HS-27A (cell line): ENCODE measurements around the gene TMPRSS9.

Experiments
- DNase-seq: peaks from one replicate; pipeline ENCODE4 v3.0.0-alpha.2; 2012; ENCODE audit warnings: low read depth, missing footprints

TMPRSS9 gene

DNA sequence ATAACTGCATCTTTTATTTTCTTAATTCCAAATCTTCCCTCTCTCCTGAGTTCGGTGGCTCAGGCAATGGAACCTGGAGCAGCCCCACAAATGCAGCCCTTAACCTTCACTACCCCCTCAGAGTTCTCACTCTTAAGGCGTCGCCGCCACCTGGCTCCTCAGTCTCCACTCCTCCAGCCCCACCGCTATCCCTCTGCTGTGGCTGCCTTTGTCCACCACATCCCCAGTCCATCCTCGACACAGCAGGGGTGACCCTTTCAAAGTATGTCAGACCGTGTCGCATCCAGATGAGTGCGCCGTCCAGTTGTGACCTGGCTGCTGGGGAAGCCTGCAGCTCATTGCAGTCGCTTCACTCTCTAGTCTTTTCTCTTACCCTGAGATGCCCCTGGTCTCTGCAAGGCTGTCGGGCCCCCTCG lies 30.6 kb upstream of the TMPRSS9 start:
- no peak for DNase-seq

GRCh38 chr19:2330255-2330631 lies 29.8 kb upstream of the TMPRSS9 start:
- no peak for DNase-seq

DNA sequence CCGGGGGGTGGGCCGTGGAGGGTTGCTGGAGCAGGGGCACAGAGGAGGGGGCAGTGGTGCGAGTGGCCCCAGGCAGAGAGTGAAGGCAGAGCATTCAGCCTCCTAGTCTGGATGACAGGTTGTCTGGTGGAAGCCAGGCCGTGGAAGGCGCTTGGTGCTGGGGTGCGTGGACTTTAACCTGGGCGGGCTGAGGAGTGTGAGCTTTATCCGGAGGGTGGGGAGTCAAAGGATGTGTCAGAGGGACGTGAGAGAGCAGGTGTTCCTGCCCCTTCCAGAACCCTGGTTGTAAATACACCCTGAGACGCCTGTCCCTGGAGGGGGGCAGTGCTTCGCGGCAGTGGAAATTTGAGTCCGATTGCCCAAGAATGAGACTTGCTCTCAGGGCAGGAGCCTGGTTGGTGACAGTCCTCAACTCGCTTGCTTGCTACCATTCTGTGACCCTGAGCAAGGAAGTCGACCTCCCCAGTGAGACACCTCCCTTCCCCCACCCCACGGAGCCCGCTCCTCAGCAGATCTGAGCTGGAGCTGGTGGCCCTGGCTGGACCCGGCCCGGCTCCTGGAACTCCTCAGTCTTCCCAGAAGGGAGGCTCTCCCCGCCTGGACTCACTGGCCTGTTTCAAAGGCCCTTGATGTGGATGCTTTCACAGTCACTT lies 29.3 kb upstream of the TMPRSS9 start:
- no peak for DNase-seq

DNA sequence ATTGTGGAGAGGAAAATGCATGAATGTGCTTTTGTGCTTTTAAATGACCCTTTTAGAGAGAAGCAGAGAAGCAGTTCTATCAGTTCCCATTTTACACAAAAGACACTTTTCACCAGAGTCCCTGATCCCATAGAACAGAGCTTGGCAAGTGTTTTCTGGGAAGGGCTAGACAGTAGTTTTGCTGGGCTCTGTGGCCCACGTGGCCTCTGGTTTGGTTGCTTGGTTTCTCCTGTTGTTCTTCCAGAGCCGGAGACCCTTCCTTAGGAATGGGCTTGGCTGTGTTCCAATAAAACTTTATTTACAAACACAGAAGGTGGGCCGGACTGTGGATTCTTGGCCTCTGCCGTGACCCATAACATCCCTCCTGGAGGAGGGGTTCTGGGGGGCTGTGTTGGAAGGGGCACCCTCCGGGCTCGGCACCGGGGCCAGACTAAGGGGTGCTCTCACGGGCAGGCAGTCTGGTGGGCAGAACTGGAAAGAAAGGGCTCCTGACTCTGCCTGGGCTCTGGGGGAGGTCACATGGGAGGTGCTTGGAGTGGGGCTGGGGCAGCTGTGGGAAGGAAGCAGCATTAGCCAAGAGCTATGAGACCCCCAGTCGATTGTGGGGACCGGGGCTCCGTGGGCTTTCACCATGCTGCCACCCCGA lies 28.3 kb upstream of the TMPRSS9 start:
- no peak for DNase-seq

GRCh38 chr19:2332341-2333026 lies 27.6 kb upstream of the TMPRSS9 start:
- no peak for DNase-seq

DNA sequence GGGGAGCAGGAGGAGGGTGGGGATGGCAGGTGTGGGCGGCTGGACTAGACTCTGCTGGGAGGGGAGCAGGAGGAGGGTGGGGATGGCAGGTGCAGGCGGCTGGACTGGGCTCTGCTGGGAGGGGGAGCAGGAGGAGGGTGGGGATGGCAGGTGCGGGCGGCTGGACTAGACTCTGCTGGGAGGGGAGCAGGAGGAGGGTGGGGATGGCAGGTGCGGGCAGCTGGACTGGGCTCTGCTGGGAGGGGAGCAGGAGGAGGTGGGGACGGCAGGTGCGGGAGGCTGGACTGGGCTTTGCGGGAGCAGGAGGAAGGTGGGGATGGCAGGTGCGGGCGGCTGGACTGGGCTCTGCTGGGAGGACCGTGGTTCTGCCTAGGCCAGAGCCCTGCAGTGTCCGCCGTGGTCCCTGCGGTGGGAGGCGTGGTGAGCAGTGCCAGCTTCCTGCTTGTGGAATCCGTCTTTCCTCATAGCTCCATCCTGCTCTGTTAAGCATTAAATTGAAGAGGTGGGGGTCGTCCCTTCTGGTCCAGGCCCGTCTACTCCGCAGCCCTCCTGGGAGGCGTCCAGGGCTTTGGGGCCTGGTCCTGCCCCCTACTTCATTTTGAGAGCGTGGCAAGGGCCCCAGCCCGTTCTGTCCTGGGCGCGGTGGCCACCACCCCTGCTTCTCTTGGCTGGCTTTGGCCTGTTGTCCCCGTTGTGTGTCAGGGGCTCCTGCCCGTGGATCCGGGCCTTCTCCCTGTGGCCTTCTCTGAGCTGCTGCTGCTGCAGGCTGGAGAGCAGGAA lies 26.8 kb upstream of the TMPRSS9 start:
- no peak for DNase-seq

DNA sequence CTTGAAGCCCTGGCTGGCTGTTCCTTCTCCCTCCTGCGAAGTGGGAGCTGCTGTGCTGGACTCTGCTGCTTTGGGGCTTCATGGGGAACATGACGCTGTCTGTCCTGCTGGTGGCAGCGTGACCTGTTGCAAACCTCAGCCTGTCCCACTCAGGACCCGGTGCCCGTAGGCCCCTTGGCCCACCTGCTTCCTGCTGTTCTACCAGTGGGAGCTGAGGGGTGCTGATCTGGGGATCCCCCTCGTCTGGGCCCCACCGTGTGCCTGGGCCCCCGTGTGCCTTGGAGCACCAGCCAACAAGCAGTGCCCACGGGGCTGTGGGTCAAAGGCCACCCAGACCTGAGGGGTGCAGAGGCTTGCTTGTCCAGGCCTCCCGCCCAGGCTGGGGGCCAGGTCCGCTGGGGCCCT lies 26.3 kb upstream of the TMPRSS9 start:
- no peak for DNase-seq

DNA sequence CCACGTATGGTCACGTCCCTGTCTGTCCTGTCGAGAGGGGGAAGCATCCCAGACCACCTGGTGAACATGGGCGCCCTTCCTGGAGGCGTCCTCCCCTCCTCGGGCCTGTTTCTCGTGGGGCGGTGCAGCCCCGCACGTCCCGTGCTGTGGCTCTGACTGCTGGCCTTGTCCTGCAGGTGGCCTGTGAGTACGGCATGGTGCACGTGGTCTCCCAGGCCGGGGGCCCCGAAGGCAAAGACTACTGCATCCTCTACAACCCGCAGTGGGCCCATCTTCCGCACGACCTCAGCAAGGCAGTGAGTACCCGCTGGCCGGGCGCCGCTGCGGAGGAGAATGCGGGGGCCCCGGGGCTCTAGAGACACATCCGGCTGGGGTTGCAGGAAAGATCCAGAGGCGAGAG lies 25.6 kb upstream of the TMPRSS9 start:
- DNase-seq, result no peak

DNA sequence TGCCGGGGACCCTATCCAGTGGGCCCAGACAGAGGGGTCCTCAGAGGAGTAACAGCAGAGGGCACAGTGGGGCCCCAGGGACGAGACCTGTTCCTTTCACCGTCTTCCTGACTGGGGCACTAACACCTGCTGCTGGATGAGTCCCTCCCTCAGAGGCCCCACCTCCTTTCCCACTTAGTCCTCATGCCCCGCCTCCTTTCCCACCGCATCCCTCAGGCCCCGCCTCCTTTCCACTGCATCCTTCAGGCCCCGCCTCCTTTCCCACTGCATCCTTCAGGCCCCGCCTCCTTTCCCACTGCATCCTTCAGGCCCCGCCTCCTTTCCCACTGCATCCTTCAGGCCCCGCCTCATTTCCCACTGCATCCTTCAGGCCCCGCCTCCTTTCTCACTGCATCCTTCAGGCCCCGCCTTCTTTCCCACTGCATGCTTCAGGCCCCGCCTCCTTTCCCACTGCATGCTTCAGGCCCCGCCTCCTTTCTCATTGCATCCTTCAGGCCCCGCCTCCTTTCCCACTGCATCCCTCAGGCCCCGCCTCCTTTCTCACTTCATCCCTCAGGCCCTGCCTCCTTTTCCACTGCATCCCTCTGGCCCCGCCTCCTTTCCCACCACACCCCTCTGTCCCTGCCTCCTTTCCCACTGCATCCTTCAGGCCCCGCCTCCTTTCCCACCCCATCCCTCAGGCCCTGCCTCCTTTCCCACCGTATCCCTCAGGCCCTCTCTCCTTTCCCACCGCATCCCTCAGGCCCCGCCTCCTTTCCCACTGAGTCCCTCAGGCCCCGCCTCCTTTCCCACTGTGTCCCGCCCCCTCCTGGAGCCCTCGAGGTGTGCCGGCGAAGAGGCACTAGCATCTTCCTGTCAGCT lies 24.8 kb upstream of the TMPRSS9 start:
- DNase-seq, result no peak

GRCh38 chr19:2335848-2336247 lies 24.2 kb upstream of the TMPRSS9 start:
- DNase-seq, result no peak

DNA sequence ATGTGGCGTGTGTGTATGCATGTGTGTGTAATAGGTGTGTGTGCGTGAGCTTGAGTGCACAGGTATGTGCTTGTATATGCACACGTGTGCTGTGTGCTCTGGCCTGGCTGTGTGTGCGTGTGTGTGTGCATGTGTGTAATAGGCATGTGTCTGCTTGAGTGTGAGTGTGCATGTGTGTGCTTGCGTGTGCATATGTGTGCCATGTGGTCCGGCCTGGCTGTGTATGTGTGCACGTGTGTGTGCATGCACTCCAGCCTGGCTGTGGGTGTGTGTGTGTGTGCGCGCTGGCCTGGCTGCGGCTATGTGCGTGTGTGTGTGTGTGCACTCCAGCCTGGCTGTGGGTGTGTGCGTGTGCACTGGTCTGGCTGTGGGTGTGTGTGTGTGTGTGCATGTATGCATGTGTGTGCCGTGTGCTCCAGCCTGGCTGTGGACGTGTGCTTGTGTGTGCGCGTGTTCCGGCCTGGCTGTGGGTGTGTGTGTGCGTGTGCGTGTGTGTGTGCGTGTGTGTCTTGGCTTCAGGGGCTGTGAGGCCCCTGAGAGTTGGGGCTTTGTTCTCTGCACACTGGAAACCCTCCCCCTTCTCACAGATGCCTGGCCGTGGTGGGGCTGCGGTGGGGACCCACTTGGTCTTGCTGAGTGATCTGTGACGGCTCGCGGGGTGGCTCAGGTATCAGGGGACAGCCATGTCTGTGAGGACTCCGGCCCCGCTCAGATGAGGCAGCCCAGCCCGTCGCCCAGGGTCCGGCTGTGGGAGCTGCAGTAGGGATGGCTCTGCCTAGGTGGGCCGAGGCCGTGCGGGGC lies 23.3 kb upstream of the TMPRSS9 start:
- no peak for DNase-seq

DNA sequence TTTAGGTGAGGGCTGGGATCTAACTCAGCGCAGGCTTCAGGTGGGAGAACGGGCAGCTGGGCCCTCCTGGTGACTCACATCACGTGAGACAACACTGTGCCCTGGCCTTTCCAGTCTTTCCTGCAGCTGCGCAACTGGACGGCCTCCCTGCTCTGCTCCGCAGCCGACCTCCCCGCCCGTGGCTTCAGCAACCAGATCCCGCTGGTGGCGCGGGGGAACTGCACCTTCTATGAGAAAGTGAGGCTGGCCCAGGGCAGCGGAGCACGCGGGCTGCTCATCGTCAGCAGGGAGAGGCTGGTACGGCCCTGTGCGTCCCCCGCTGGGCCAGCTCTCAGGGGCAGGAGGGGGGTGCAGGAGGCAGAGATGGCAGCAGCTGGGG lies 22.7 kb upstream of the TMPRSS9 start:
- no peak for DNase-seq

- DNase-seq, result no peak
These were observed 21.9 kb upstream of the TMPRSS9 start for GRCh38 chr19:2338055-2338615.

- no peak for DNase-seq
These were observed 21.1 kb upstream of the TMPRSS9 start for GRCh38 chr19:2338751-2339643.

- DNase-seq, result no peak
These were observed 20.3 kb upstream of the TMPRSS9 start for GRCh38 chr19:2339644-2340310.

DNA sequence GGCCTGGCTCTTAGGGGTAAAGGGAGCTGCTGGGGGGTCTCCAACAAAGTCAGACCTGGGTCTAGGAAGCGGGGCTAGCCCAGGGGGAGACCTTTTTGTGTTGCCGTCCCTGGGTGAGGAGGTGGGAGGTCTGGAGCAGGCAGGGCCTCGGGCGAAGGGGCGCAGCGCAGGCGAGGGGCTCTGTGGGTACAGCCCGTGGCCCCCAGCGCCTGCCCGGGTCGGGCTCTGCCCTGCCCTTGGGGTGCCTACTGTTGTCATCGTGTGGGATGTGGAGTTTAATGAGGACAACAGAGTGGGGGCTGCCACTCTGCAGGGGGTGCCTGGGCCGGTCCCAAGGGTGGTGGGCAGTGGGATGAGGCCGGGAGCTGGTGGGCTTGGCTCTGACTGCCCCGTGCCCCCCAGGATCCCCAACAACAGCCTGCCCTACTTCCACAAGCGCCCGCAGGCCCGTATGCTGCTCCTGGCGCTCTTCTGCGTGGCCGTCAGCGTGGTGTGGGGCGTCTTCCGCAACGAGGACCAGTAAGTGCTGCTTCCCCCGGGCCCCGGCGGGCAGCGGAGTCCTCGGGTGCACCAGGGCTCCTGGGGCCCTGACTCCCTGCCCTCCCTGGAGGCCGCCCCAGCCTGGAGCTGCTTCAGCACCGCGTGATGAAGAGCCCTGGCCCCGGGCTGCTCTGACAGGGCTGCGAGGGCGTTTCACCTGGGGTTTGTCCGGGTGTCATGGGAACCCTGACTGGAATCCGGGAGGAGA lies 19.4 kb upstream of the TMPRSS9 start:
- no peak for DNase-seq

DNA sequence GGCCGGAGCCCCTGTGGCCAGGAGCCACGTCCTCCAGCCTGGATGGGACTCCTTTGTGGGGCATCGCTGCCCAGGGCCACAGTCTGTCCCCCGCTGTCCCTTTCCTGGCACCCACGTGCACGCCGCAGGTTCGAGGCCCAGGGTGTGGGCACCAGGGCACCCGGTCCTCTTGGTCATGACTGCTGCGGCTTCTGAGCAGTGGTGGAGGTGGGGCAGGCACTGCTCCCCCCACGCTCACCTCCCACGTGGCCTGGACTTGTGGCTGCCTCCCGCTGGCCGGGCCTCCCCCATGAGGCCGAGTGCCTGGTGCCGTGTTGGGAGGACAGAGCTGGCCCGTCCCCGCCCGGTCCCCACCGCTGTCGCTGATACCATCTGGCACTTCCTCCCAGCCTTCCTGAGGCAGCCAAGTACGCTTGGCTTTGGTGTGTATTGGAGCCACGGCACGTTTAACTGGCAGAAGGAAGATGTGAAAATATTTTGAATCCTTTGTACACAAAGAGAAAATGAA lies 18.8 kb upstream of the TMPRSS9 start:
- DNase-seq, result no peak

- DNase-seq, result no peak
These were observed 18.1 kb upstream of the TMPRSS9 start for GRCh38 chr19:2341982-2342381.
